ENCODE data around the gene ZNF592. TPM values are rescaled to one million over a fixed set of nuclear protein-coding genes. Genes with fewer than 3 reads are reported as not detected.

The ZNF592 gene
- total RNA-seq, 1 experiment from 2014 or later = 34.6 TPM

DNA sequence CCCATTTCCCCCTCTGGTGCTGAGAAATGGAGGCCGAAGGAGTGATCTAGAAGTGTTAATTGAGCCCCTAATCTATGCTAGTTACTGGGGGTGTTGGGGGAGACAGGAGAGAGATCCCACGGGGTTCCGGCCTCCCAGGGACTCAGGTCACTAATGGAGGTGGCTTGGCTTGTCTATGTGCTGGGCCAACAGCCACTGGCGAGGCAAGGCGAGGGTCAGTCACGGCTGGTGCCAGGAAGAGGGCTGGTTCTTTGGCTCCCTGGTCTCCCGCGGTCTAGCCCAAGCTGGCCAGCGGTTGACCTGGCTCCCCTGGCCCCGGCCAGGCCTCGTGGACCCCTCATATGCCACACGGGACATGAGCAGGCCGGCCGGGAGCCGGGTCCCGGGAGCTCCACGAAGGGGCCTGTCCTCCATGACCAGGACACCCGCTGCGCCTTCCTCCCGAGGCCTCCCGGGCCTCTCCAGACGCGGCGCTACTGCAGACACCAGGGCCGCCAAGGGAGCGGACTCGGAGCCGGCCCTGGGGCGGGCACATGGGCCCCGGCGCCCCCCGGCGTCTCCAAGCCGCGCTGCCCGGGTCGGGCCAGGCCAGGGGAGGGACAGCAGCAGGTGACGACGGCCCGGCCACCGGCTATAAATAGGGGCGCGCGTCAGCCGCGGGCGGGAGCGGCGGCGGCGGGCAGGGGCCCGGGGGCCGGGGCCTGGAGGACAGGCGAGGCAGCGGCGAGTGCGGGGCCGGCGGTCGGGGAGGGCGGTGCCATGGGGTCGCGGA, 68.5 kb downstream of the ZNF592 start, which contains the start of gene ALPK3:
TSS of gene ALPK3 (plus strand) at position 663 of the 772 bp plus-strand sequence. CDS start at position 760, 97 bp downstream.
- Histone ChIP-seq H3K9me3 (ENCODE audit: control insufficient read depth, low read depth, low read length) (no peaks in the 10 kb centered on the region), H2AFZ (ENCODE audit: low read length) (no peak within 1 kb of the TSS), H2BK5ac (ENCODE audit: insufficient read length, low read length) (no peak within 1 kb of the TSS), H4K8ac (replicated peaks; ENCODE audit: insufficient read length, low read depth, low read length) (no peak within 1 kb of the TSS), H4K91ac (ENCODE audit: insufficient read length, low read depth, low read length) (no peak within 1 kb of the TSS), H2BK15ac (ENCODE audit: low read depth, low read length) (no peak within 1 kb of the TSS; the same call in 1 of the 2 replicates), H3K27ac (ENCODE audit: insufficient read length, low read depth, low read length) (no peak within 1 kb of the TSS), H3K4me2 (ENCODE audit: insufficient read depth, insufficient read length, low read length) (peak within 1 kb of the TSS; percentile 35), H3K18ac (ENCODE audit: insufficient read length, low read depth, low read length) (peak within 1 kb of the TSS; percentile 81), H4K5ac (ENCODE audit: insufficient read length, low read depth, low read length) (no peak within 1 kb of the TSS), H3K4me1 (ENCODE audit: insufficient read depth, low read length) (peaks cover 2% of the 10 kb centered on the region; the same call in 1 of the 2 replicates), H2BK120ac (ENCODE audit: low read depth, low read length, poor library complexity, severe bottlenecking) (no peak within 1 kb of the TSS), H3K79me2 (ENCODE audit: insufficient read depth, low read length) (no peaks in the 10 kb centered on the region), H3K14ac (ENCODE audit: insufficient read depth, low read length) (peak within 1 kb of the TSS; percentile 95), H3K9ac (ENCODE audit: extremely low read depth, insufficient read length, low read length) (peak within 1 kb of the TSS; percentile 40), H2AK5ac (ENCODE audit: insufficient read length, low read length) (no peak within 1 kb of the TSS), H2BK12ac (ENCODE audit: insufficient read length, low read depth, low read length) (no peak within 1 kb of the TSS), H4K20me1 (ENCODE audit: control insufficient read depth, insufficient read depth, insufficient read length) (no peaks in the 10 kb centered on the region), H2BK20ac (ENCODE audit: low read depth, low read length, poor library complexity, severe bottlenecking) (no peak within 1 kb of the TSS), H3K27me3 (ENCODE audit: insufficient read depth, low read length) (no peaks in the 10 kb centered on the region), H3T11ph (ENCODE audit: low read length) (no peak within 1 kb of the TSS), H3K79me1 (ENCODE audit: insufficient read depth, low read depth, low read length, poor library complexity, severe bottlenecking) (no peaks in the 10 kb centered on the region), H3K23ac (ENCODE audit: insufficient read length, low read depth, low read length) (no peak within 1 kb of the TSS), H3K23me2 (ENCODE audit: insufficient read length, low read depth, low read length, poor library complexity, severe bottlenecking) (peaks cover 8% of the 10 kb centered on the region), H3K56ac (ENCODE audit: insufficient read length, low read depth, low read length) (no peak within 1 kb of the TSS), H3K4ac (ENCODE audit: low read depth, low read length) (no peak within 1 kb of the TSS; the same call in 1 of the 2 replicates)
- WGBS (ENCODE audit: extremely low coverage, insufficient read length, low lambda C conversion rate) = no CpG with 5 or more reads among the region's 63 CpGs
- peak within 1 kb of the TSS; percentile 77 to 80 for H3K4me3 Mint-ChIP-seq
- H3K27me3 Mint-ChIP-seq (ENCODE audit: low read depth) = peaks cover 7% of the 10 kb centered on the region
- peak within 1 kb of the TSS in 2 of 3 experiments; percentile 94 to 98; a peak in 6 of 7 replicates for H3K27ac Mint-ChIP-seq
- DNase-seq = peak; percentile 77
- H3K4me1 Mint-ChIP-seq = peaks cover 33 to 35% of the 10 kb centered on the region in 2 experiments
- TF ChIP-seq, protein P1, sequence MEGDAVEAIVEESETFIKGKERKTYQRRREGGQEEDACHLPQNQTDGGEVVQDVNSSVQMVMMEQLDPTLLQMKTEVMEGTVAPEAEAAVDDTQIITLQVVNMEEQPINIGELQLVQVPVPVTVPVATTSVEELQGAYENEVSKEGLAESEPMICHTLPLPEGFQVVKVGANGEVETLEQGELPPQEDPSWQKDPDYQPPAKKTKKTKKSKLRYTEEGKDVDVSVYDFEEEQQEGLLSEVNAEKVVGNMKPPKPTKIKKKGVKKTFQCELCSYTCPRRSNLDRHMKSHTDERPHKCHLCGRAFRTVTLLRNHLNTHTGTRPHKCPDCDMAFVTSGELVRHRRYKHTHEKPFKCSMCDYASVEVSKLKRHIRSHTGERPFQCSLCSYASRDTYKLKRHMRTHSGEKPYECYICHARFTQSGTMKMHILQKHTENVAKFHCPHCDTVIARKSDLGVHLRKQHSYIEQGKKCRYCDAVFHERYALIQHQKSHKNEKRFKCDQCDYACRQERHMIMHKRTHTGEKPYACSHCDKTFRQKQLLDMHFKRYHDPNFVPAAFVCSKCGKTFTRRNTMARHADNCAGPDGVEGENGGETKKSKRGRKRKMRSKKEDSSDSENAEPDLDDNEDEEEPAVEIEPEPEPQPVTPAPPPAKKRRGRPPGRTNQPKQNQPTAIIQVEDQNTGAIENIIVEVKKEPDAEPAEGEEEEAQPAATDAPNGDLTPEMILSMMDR (conservative IDR thresholded peaks at IDR 0.05) = peak; percentile 26; the same call in 1 of the 3 replicates
- peaks cover 0 to 5% (median 4%) of the 10 kb centered on the region in 3 experiments; a peak in 3 of 7 replicates for H3K36me3 Mint-ChIP-seq (ENCODE audit: insufficient read depth in 1 of 3, low read depth in 3 of 3)
- no peaks in the 10 kb centered on the region; a peak in 1 of 5 replicates for H3K9me3 Mint-ChIP-seq

Measured in H9 (cell line).